GM23338 (cell line): ENCODE measurements around the gene KCNJ6. TPM values are rescaled to one million over a fixed set of nuclear protein-coding genes. Genes with fewer than 3 reads are reported as not detected.

Experiments
- ATAC-seq: fragments of 200-7000 bp; cut with Tn5 transposase; 3 replicates; pipeline ENCODE4 v1.9.1; 2020
- DNase-seq: peaks from one replicate; pipeline ENCODE4 v3.0.0-alpha.2; 2015; ENCODE audit warnings: low spot score
- H2AFZ ChIP-seq: fragments of 200-600 bp; sonication (generic); 2 replicates; pipeline ENCODE4 v1.8.0; 2016; ENCODE audit warnings: antibody characterized with exemption, mild to moderate bottlenecking, moderate library complexity
- H3F3A ChIP-seq: fragments of 200-600 bp; sonication (generic); replicated peaks from 2 replicates; pipeline ENCODE4 v1.8.0; 2017; ENCODE audit warnings: antibody characterized with exemption, mixed run types, low read depth
- H3K27ac ChIP-seq: fragments of 200-600 bp; sonication (generic); 2 replicates; pipeline ENCODE4 v1.6.1; 2016; ENCODE audit warnings: low read depth
- H3K27me3 ChIP-seq: fragments of 200-600 bp; sonication (generic); 2 replicates; pipeline ENCODE4 v1.8.0; 2016; ENCODE audit warnings: mild to moderate bottlenecking, mixed run types, moderate library complexity; ENCODE audit not compliant: insufficient read depth
- H3K36me3 ChIP-seq: fragments of 200-600 bp; sonication (generic); 2 replicates; pipeline ENCODE4 v1.8.0; 2016; ENCODE audit warnings: mild to moderate bottlenecking; ENCODE audit not compliant: insufficient read depth
- H3K4me1 ChIP-seq: fragments of 200-600 bp; sonication (generic); 2 replicates; pipeline ENCODE4 v1.8.0; 2016; ENCODE audit warnings: mild to moderate bottlenecking, moderate library complexity; ENCODE audit not compliant: insufficient read depth
- H3K4me2 ChIP-seq: fragments of 200-600 bp; sonication (generic); 2 replicates; pipeline ENCODE4 v1.7.1; 2017; ENCODE audit warnings: mixed run types
- H3K4me3 ChIP-seq: fragments of 200-600 bp; sonication (generic); 2 replicates; pipeline ENCODE4 v1.6.1; 2016; ENCODE audit warnings: mixed run types
- H3K79me2 ChIP-seq: fragments of 200-600 bp; sonication (generic); replicated peaks from 2 replicates; pipeline ENCODE4 v1.8.0; 2017; ENCODE audit warnings: mild to moderate bottlenecking; ENCODE audit not compliant: insufficient read depth
- H3K9me2 ChIP-seq: fragments of 200-600 bp; sonication (generic); 2 replicates; pipeline ENCODE4 v1.8.0; 2017; ENCODE audit not compliant: insufficient read depth
- H4K20me1 ChIP-seq: fragments of 200-600 bp; sonication (generic); replicated peaks from 2 replicates; pipeline ENCODE4 v1.8.0; 2017; ENCODE audit warnings: mild to moderate bottlenecking; ENCODE audit not compliant: insufficient read depth
- H3K27ac Mint-ChIP-seq: 2 replicates; pipeline ENCODE4 v1.8.0; 2020; ENCODE audit warnings: inconsistent platforms, mild to moderate bottlenecking, moderate library complexity, mixed read lengths
- H3K27me3 Mint-ChIP-seq: 3 replicates; pipeline ENCODE4 v1.8.0; 2022; ENCODE audit warnings: low read depth, mild to moderate bottlenecking, moderate library complexity, mixed read lengths, inconsistent platforms; ENCODE audit not compliant: insufficient read depth, poor library complexity
- H3K36me3 Mint-ChIP-seq: 3 replicates; pipeline ENCODE4 v1.8.0; 2021; ENCODE audit warnings: low read depth, mild to moderate bottlenecking, inconsistent platforms, moderate library complexity, mixed read lengths
- H3K4me1 Mint-ChIP-seq: 3 replicates; pipeline ENCODE4 v1.8.0; 2020; ENCODE audit warnings: mild to moderate bottlenecking, inconsistent platforms, mixed read lengths
- H3K4me3 Mint-ChIP-seq: 3 replicates; pipeline ENCODE4 v1.8.0; 2021; ENCODE audit warnings: moderate library complexity, mild to moderate bottlenecking, inconsistent platforms, mixed read lengths
- H3K9me3 Mint-ChIP-seq: 3 replicates; pipeline ENCODE4 v1.8.0; 2020; ENCODE audit warnings: moderate library complexity, mild to moderate bottlenecking, inconsistent platforms, mixed read lengths
- CREB1 ChIP-seq: fragments of 250-450 bp; sonication (Bioruptor Pico); IDR thresholded peaks from 2 replicates; pipeline ENCODE4 v1.5.0; 2020; ENCODE audit warnings: low read depth, mild to moderate bottlenecking, moderate library complexity
- EZH2 ChIP-seq: fragments of 200-600 bp; sonication (generic); IDR thresholded peaks from one replicate; pipeline ENCODE4 v1.8.0; 2017; ENCODE audit warnings: antibody characterized with exemption, mild to moderate bottlenecking, low read depth; ENCODE audit not compliant: unreplicated experiment
- EZH2phosphoT487 ChIP-seq: fragments of 200-600 bp; sonication (generic); IDR thresholded peaks from one replicate; pipeline ENCODE4 v1.8.1; 2018; ENCODE audit warnings: antibody characterized with exemption; ENCODE audit not compliant: unreplicated experiment
- JUNB ChIP-seq: IDR thresholded peaks from one replicate; pipeline ENCODE4 v1.6.1; 2016; ENCODE audit warnings: antibody characterized with exemption; ENCODE audit not compliant: unreplicated experiment
- NANOG ChIP-seq: IDR thresholded peaks from 2 replicates; pipeline ENCODE4 v1.6.1; 2016; ENCODE audit warnings: antibody characterized with exemption, borderline replicate concordance
- POLR2AphosphoS5 ChIP-seq: IDR thresholded peaks from 2 replicates; pipeline ENCODE4 v1.6.1; 2016; ENCODE audit warnings: antibody characterized with exemption, low read depth
- STAT1 ChIP-seq: IDR thresholded peaks from one replicate; pipeline ENCODE4 v1.6.1; 2016; ENCODE audit warnings: antibody characterized with exemption; ENCODE audit not compliant: unreplicated experiment
- ZNF114 ChIP-seq: fragments of 250-450 bp; sonication (Bioruptor Pico); IDR thresholded peaks from 2 replicates; pipeline ENCODE4 v1.5.0; 2020; ENCODE audit warnings: mild to moderate bottlenecking, moderate library complexity
- ZNF331 ChIP-seq: fragments of 250-450 bp; sonication (Bioruptor Pico); IDR thresholded peaks from 2 replicates; pipeline ENCODE4 v1.5.0; 2020; ENCODE audit warnings: low read depth, mild to moderate bottlenecking, moderate library complexity
- polyA plus RNA-seq: library from polyadenylated mRNA; unstranded; fragments of >200 nt; fragmentation: Nextera tagmentation; extraction: Ambion mirVana; gene quantifications from 2 replicates; pipeline ENCODE4 v1.2.1, GENCODE V29; 2016
- total RNA-seq: library from RNA; depleted of rRNA; stranded (reverse); fragments of >200 nt; shearing (Covaris generic); gene quantifications from 2 replicates; pipeline ENCODE4 v1.2.3, GENCODE V29; 2014
- TF ChIP-seq, protein P1 (sequence below): IDR thresholded peaks from one replicate; pipeline ENCODE4 v1.6.1; 2018; ENCODE audit warnings: antibody characterized with exemption; ENCODE audit not compliant: unreplicated experiment
- TF ChIP-seq, protein P2 (sequence below), 2 experiments: fragments of 200-600 bp in 1 of 2; sonication (generic) in 1 of 2; conservative IDR thresholded peaks; 2 replicates each; pipeline versions ENCODE4 v1.5.1 to v1.6.1; 2016 to 2017; ENCODE audit warnings: antibody characterized with exemption in 2 of 2, low read depth in 2 of 2, mild to moderate bottlenecking in 2 of 2, moderate library complexity in 1 of 2
- TF ChIP-seq, protein P3 (sequence below): IDR thresholded peaks from 2 replicates; pipeline ENCODE4 v1.6.1; 2016; ENCODE audit warnings: antibody characterized with exemption
- TF ChIP-seq, protein P4 (sequence below): fragments of 250-450 bp; sonication (Bioruptor Pico); IDR thresholded peaks from 2 replicates; pipeline ENCODE4 v1.5.0; 2020; ENCODE audit warnings: mild to moderate bottlenecking, moderate library complexity

Gene KCNJ6
- total and polyA plus RNA-seq, 2 experiments from 2014 or later: 0.48 to 0.52 TPM

DNA sequence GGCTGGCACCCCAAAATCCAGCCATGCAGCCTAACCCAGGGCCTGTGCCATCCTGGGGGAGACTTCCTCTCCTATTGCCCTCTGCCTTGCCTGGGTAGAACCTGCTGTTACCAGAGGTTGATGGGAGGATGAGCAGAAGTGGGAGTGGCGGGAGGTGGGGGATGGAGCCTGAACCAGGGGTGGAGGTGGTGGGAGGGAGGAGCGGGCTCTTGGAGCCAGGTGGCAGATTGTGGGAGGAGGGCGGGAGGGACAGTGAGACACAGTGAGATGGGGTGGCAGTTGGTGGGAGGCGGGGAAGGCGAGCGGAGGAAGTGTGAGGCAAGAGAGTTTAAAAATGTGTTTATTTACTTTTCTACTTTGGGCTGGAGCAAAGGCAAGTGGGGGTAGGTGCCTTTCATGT lies 87.3 kb downstream of the KCNJ6 start:
- Mint-ChIP-seq H3K4me1 (peaks cover 26% of the 10 kb centered on the region), H3K27ac (no peak overlapping the region), H3K9me3 (no peaks in the 10 kb centered on the region; the same call in 2 of the 3 replicates), H3K36me3 (no peaks in the 10 kb centered on the region), H3K4me3 (no peak overlapping the region), H3K27me3 (peaks cover 1% of the 10 kb centered on the region)
- no peaks in the 10 kb centered on the region for H3K27me3 ChIP-seq
- 0 out of 2 replicates have a peak, but pooled peaks cover 6% of the 10 kb centered on the region for H3K9me2 ChIP-seq
- ATAC-seq (no peak), DNase-seq (no peak)
- H3K79me2 ChIP-seq: no peaks in the 10 kb centered on the region
- TF ChIP-seq, protein P1, sequence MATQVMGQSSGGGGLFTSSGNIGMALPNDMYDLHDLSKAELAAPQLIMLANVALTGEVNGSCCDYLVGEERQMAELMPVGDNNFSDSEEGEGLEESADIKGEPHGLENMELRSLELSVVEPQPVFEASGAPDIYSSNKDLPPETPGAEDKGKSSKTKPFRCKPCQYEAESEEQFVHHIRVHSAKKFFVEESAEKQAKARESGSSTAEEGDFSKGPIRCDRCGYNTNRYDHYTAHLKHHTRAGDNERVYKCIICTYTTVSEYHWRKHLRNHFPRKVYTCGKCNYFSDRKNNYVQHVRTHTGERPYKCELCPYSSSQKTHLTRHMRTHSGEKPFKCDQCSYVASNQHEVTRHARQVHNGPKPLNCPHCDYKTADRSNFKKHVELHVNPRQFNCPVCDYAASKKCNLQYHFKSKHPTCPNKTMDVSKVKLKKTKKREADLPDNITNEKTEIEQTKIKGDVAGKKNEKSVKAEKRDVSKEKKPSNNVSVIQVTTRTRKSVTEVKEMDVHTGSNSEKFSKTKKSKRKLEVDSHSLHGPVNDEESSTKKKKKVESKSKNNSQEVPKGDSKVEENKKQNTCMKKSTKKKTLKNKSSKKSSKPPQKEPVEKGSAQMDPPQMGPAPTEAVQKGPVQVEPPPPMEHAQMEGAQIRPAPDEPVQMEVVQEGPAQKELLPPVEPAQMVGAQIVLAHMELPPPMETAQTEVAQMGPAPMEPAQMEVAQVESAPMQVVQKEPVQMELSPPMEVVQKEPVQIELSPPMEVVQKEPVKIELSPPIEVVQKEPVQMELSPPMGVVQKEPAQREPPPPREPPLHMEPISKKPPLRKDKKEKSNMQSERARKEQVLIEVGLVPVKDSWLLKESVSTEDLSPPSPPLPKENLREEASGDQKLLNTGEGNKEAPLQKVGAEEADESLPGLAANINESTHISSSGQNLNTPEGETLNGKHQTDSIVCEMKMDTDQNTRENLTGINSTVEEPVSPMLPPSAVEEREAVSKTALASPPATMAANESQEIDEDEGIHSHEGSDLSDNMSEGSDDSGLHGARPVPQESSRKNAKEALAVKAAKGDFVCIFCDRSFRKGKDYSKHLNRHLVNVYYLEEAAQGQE: no peak
- TF ChIP-seq STAT1 (no peak), POLR2AphosphoS5 (no peak), NANOG (no peak), ZNF114 (no peak), EZH2phosphoT487 (no peak), JUNB (no peak), ZNF331 (CRISPR knock-in tag) (no peak), EZH2 (no peak), CREB1 (CRISPR knock-in tag) (no peak)
- TF ChIP-seq, protein P2, sequence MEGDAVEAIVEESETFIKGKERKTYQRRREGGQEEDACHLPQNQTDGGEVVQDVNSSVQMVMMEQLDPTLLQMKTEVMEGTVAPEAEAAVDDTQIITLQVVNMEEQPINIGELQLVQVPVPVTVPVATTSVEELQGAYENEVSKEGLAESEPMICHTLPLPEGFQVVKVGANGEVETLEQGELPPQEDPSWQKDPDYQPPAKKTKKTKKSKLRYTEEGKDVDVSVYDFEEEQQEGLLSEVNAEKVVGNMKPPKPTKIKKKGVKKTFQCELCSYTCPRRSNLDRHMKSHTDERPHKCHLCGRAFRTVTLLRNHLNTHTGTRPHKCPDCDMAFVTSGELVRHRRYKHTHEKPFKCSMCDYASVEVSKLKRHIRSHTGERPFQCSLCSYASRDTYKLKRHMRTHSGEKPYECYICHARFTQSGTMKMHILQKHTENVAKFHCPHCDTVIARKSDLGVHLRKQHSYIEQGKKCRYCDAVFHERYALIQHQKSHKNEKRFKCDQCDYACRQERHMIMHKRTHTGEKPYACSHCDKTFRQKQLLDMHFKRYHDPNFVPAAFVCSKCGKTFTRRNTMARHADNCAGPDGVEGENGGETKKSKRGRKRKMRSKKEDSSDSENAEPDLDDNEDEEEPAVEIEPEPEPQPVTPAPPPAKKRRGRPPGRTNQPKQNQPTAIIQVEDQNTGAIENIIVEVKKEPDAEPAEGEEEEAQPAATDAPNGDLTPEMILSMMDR (conservative IDR thresholded peaks at IDR 0.05; ENCODE audit: low read depth in 2 of 2): no peak
- TF ChIP-seq, protein P3, sequence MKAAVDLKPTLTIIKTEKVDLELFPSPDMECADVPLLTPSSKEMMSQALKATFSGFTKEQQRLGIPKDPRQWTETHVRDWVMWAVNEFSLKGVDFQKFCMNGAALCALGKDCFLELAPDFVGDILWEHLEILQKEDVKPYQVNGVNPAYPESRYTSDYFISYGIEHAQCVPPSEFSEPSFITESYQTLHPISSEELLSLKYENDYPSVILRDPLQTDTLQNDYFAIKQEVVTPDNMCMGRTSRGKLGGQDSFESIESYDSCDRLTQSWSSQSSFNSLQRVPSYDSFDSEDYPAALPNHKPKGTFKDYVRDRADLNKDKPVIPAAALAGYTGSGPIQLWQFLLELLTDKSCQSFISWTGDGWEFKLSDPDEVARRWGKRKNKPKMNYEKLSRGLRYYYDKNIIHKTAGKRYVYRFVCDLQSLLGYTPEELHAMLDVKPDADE: no peak
- TF ChIP-seq, protein P4, sequence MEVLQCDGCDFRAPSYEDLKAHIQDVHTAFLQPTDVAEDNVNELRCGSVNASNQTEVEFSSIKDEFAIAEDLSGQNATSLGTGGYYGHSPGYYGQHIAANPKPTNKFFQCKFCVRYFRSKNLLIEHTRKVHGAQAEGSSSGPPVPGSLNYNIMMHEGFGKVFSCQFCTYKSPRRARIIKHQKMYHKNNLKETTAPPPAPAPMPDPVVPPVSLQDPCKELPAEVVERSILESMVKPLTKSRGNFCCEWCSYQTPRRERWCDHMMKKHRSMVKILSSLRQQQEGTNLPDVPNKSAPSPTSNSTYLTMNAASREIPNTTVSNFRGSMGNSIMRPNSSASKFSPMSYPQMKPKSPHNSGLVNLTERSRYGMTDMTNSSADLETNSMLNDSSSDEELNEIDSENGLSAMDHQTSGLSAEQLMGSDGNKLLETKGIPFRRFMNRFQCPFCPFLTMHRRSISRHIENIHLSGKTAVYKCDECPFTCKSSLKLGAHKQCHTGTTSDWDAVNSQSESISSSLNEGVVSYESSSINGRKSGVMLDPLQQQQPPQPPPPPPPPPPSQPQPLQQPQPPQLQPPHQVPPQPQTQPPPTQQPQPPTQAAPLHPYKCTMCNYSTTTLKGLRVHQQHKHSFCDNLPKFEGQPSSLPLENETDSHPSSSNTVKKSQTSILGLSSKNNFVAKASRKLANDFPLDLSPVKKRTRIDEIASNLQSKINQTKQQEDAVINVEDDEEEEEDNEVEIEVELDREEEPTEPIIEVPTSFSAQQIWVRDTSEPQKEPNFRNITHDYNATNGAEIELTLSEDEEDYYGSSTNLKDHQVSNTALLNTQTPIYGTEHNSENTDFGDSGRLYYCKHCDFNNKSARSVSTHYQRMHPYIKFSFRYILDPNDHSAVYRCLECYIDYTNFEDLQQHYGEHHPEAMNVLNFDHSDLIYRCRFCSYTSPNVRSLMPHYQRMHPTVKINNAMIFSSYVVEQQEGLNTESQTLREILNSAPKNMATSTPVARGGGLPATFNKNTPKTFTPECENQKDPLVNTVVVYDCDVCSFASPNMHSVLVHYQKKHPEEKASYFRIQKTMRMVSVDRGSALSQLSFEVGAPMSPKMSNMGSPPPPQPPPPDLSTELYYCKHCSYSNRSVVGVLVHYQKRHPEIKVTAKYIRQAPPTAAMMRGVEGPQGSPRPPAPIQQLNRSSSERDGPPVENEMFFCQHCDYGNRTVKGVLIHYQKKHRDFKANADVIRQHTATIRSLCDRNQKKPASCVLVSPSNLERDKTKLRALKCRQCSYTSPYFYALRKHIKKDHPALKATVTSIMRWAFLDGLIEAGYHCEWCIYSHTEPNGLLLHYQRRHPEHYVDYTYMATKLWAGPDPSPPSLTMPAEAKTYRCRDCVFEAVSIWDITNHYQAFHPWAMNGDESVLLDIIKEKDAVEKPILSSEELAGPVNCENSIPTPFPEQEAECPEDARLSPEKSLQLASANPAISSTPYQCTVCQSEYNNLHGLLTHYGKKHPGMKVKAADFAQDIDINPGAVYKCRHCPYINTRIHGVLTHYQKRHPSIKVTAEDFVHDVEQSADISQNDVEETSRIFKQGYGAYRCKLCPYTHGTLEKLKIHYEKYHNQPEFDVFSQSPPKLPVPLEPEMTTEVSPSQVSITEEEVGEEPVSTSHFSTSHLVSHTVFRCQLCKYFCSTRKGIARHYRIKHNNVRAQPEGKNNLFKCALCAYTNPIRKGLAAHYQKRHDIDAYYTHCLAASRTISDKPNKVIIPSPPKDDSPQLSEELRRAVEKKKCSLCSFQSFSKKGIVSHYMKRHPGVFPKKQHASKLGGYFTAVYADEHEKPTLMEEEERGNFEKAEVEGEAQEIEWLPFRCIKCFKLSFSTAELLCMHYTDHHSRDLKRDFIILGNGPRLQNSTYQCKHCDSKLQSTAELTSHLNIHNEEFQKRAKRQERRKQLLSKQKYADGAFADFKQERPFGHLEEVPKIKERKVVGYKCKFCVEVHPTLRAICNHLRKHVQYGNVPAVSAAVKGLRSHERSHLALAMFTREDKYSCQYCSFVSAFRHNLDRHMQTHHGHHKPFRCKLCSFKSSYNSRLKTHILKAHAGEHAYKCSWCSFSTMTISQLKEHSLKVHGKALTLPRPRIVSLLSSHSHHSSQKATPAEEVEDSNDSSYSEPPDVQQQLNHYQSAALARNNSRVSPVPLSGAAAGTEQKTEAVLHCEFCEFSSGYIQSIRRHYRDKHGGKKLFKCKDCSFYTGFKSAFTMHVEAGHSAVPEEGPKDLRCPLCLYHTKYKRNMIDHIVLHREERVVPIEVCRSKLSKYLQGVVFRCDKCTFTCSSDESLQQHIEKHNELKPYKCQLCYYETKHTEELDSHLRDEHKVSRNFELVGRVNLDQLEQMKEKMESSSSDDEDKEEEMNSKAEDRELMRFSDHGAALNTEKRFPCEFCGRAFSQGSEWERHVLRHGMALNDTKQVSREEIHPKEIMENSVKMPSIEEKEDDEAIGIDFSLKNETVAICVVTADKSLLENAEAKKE: no peak
- H3K4me2 ChIP-seq: no peak overlapping the region
- no peak overlapping the region for H3K27ac ChIP-seq
- H3K4me3 ChIP-seq: no peak overlapping the region
- H3K36me3 ChIP-seq: no peaks in the 10 kb centered on the region
- H3F3A ChIP-seq: no peaks in the 10 kb centered on the region
- peaks cover 6% of the 10 kb centered on the region for H3K4me1 ChIP-seq
- no peaks in the 10 kb centered on the region; the same call in 1 of the 2 replicates for H4K20me1 ChIP-seq
- H2AFZ ChIP-seq: no peak overlapping the region
